Measurements from ENCODE around the gene TAF1L.
"Not testable (repeated sequence)": the region's sequence is repeated elsewhere in the genome, so short reads cannot be mapped to it uniquely, and the experiment has no call there.

Gene TAF1L

DNA sequence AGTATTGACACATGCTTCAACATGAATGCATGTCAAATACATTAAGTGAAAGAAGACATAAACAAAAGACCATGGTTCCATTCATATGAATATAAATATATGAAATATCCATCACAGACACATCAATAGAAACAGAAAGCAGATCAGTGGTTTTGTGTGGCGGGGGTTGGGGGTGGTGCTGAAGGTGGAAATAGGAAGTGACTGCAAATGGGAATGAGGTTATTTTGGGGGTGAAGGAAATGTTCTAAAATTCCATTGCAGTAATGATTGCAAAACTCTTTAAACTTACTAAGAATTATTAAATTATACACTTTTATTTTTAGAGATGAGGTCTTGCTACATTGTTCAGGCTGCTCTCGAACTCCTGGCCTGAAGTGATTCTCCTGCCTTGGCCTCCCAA, 28.7 kb downstream of the TAF1L start:
- no peak overlapping the region for H3K27ac ChIP-seq
- no peak for TF ChIP-seq ZFX (IDR thresholded peaks at IDR 0.05)
- TF ChIP-seq, protein P1, sequence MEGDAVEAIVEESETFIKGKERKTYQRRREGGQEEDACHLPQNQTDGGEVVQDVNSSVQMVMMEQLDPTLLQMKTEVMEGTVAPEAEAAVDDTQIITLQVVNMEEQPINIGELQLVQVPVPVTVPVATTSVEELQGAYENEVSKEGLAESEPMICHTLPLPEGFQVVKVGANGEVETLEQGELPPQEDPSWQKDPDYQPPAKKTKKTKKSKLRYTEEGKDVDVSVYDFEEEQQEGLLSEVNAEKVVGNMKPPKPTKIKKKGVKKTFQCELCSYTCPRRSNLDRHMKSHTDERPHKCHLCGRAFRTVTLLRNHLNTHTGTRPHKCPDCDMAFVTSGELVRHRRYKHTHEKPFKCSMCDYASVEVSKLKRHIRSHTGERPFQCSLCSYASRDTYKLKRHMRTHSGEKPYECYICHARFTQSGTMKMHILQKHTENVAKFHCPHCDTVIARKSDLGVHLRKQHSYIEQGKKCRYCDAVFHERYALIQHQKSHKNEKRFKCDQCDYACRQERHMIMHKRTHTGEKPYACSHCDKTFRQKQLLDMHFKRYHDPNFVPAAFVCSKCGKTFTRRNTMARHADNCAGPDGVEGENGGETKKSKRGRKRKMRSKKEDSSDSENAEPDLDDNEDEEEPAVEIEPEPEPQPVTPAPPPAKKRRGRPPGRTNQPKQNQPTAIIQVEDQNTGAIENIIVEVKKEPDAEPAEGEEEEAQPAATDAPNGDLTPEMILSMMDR (conservative IDR thresholded peaks at IDR 0.05) = no peak

GRCh38 chr9:32603914-32604852, 31.3 kb downstream of the TAF1L start:
- no peak overlapping the region for H3K27ac ChIP-seq
- no peak for TF ChIP-seq ZFX (IDR thresholded peaks at IDR 0.05)
- TF ChIP-seq, protein P1 (conservative IDR thresholded peaks at IDR 0.05) = no peak

GRCh38 chr9:32599021-32599420, 36.4 kb downstream of the TAF1L start:
- H3K27ac ChIP-seq = not testable (repeated sequence)

GRCh38 chr9:32596936-32597335, 38.5 kb downstream of the TAF1L start:
- no peak overlapping the region for H3K27ac ChIP-seq
- no peak for TF ChIP-seq ZFX (IDR thresholded peaks at IDR 0.05)
- TF ChIP-seq, protein P1 (conservative IDR thresholded peaks at IDR 0.05) = no peak

- H3K27ac ChIP-seq = no peak overlapping the region
- TF ChIP-seq, protein P1 (conservative IDR thresholded peaks at IDR 0.05) = no peak
- no peak for TF ChIP-seq ZFX (IDR thresholded peaks at IDR 0.05)
These were observed 39.2 kb downstream of the TAF1L start for GRCh38 chr9:32596096-32596865.

DNA sequence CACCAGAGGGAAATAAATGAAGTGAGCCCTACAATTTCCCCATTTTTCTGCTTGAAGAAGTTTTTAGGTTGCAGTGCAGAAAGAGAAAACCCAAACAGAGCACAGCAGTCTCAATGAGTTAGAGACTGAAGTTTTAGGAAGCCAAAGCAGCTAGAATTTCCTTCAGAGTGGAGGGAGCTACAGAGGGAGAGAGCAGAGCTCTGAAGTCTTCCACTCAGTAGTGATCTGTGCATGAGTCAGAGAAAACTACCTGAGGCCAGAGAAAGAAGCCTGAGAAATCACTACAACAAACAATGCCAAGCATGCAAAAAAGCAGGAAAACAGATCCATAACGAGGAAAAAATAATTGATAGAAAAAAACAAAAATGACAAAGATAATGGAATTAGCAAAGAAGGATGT, 44.6 kb downstream of the TAF1L start:
- H3K27ac ChIP-seq = no peak overlapping the region
- TF ChIP-seq ZFX (IDR thresholded peaks at IDR 0.05) = no peak
- TF ChIP-seq, protein P1 (conservative IDR thresholded peaks at IDR 0.05) = no peak

- TF ChIP-seq, protein P1 (conservative IDR thresholded peaks at IDR 0.05) = no peak
- TF ChIP-seq ZFX (IDR thresholded peaks at IDR 0.05) = no peak
- H3K27ac ChIP-seq = no peak overlapping the region
These were observed 45.0 kb downstream of the TAF1L start for GRCh38 chr9:32590476-32590875.

Data from C4-2B (cell line).